HG03575 (cell line): ENCODE data around the gene WDR77.

Experiments used
- ATAC-seq: cut with Tn5 transposase; IDR thresholded peaks from one replicate; pipeline ENCODE4 v1.9.1; 2021; ENCODE audit not compliant: unreplicated experiment, insufficient number of reproducible peaks, low FRiP score; ENCODE audit errors: extremely low read depth

WDR77 gene

GRCh38 chr1:111471538-111471937 is 22.5 kb upstream of the WDR77 start:
- no peak for ATAC-seq

GRCh38 chr1:111471012-111471411 is 22.0 kb upstream of the WDR77 start:
- no peak for ATAC-seq

- ATAC-seq: no peak
Observed at GRCh38 chr1:111470596-111470995, 21.5 kb upstream of the WDR77 start.

GRCh38 chr1:111469539-111469938 is 20.5 kb upstream of the WDR77 start:
- no peak for ATAC-seq

- ATAC-seq: no peak
Observed at GRCh38 chr1:111468717-111469100, 19.7 kb upstream of the WDR77 start.

- no peak for ATAC-seq
Observed at GRCh38 chr1:111467865-111468716, 19.0 kb upstream of the WDR77 start.

GRCh38 chr1:111466480-111466879 is 17.4 kb upstream of the WDR77 start:
- no peak for ATAC-seq

- ATAC-seq: no peak
Observed at GRCh38 chr1:111465754-111466153, 16.7 kb upstream of the WDR77 start.

- ATAC-seq: no peak
Observed at GRCh38 chr1:111463029-111463683, 14.1 kb upstream of the WDR77 start.

GRCh38 chr1:111462370-111463028 is 13.4 kb upstream of the WDR77 start:
- ATAC-seq: no peak

- ATAC-seq: no peak
Observed at GRCh38 chr1:111461765-111462164, 12.7 kb upstream of the WDR77 start.

GRCh38 chr1:111455642-111456031 is 6.6 kb upstream of the WDR77 start:
- no peak for ATAC-seq

GRCh38 chr1:111454859-111455641 is 6.0 kb upstream of the WDR77 start:
- no peak for ATAC-seq

- ATAC-seq: no peak
Observed at GRCh38 chr1:111453706-111454105, 4.7 kb upstream of the WDR77 start.

- no peak for ATAC-seq
Observed at GRCh38 chr1:111452581-111452980, 3.5 kb upstream of the WDR77 start.

- no peak for ATAC-seq
Observed at GRCh38 chr1:111450185-111450584, 1.1 kb upstream of the WDR77 start.

GRCh38 chr1:111449703-111450017 is 604 bp upstream of the WDR77 start:
- ATAC-seq: no peak

GRCh38 chr1:111448482-111448917 is 556 bp downstream of the WDR77 start:
- ATAC-seq: no peak
